ENCODE measurements around the gene CALCOCO1.
A peak's percentile ranks its signal among the peaks of the same experiment; 100 is the strongest.
"Not testable (repeated sequence)": the region's sequence is repeated elsewhere in the genome, so short reads cannot be mapped to it uniquely, and the experiment has no call there.

The CALCOCO1 gene

GRCh38 chr12:53727310-53728041, at the start of gene CALCOCO1:
Gene CALCOCO1, minus strand, starts transcription at chr12:53727452. Its CDS starts 2,210 bp downstream, at chr12:53725242.
- DNase-seq (ENCODE audit: low read depth), result peak; percentile 91

- DNase-seq (ENCODE audit: low read depth), result no peak
Measured at GRCh38 chr12:53776872-53777271, 49.6 kb upstream of the CALCOCO1 start.

- DNase-seq (ENCODE audit: low read depth), result no peak
Measured at GRCh38 chr12:53775478-53776145, 48.4 kb upstream of the CALCOCO1 start.

GRCh38 chr12:53770281-53770680, 43.0 kb upstream of the CALCOCO1 start:
- DNase-seq (ENCODE audit: low read depth), result peak; percentile 98

GRCh38 chr12:53768976-53769375, 41.7 kb upstream of the CALCOCO1 start:
- no peak for DNase-seq (ENCODE audit: low read depth)

- DNase-seq (ENCODE audit: low read depth), result no peak
Measured at GRCh38 chr12:53766881-53767280, 39.6 kb upstream of the CALCOCO1 start.

GRCh38 chr12:53765891-53766290, 38.6 kb upstream of the CALCOCO1 start:
- DNase-seq (ENCODE audit: low read depth), result no peak

GRCh38 chr12:53764615-53765014, 37.4 kb upstream of the CALCOCO1 start:
- DNase-seq (ENCODE audit: low read depth), result no peak

- DNase-seq (ENCODE audit: low read depth), result not testable (repeated sequence)
Measured at GRCh38 chr12:53762793-53763192, 35.5 kb upstream of the CALCOCO1 start.

GRCh38 chr12:53761306-53761705, 34.1 kb upstream of the CALCOCO1 start:
- no peak for DNase-seq (ENCODE audit: low read depth)

GRCh38 chr12:53759261-53759660, 32.0 kb upstream of the CALCOCO1 start:
- no peak for DNase-seq (ENCODE audit: low read depth)

GRCh38 chr12:53758730-53759103, 31.5 kb upstream of the CALCOCO1 start:
- no peak for DNase-seq (ENCODE audit: low read depth)

- DNase-seq (ENCODE audit: low read depth), result no peak
Measured at GRCh38 chr12:53758081-53758729, 31.0 kb upstream of the CALCOCO1 start.

GRCh38 chr12:53757101-53757770, 30.0 kb upstream of the CALCOCO1 start:
- DNase-seq (ENCODE audit: low read depth), result no peak

- no peak for DNase-seq (ENCODE audit: low read depth)
Measured at GRCh38 chr12:53756300-53757100, 29.2 kb upstream of the CALCOCO1 start.

GRCh38 chr12:53755893-53756292, 28.6 kb upstream of the CALCOCO1 start:
- DNase-seq (ENCODE audit: low read depth), result no peak

- no peak for DNase-seq (ENCODE audit: low read depth)
Measured at GRCh38 chr12:53755451-53755891, 28.2 kb upstream of the CALCOCO1 start.

GRCh38 chr12:53754633-53755264, 27.5 kb upstream of the CALCOCO1 start:
- no peak for DNase-seq (ENCODE audit: low read depth)

GRCh38 chr12:53754188-53754585, 26.9 kb upstream of the CALCOCO1 start:
- no peak for DNase-seq (ENCODE audit: low read depth)

GRCh38 chr12:53752621-53753020, 25.4 kb upstream of the CALCOCO1 start:
- no peak for DNase-seq (ENCODE audit: low read depth)

GRCh38 chr12:53752192-53752601, 24.9 kb upstream of the CALCOCO1 start:
- DNase-seq (ENCODE audit: low read depth), result no peak
